ENCODE results near the gene ZNF865. TPM values are rescaled to one million over a fixed set of nuclear protein-coding genes. Genes with fewer than 3 reads are reported as not detected.

The ZNF865 gene
- polyA plus RNA-seq, 1 donor, result 7.6 TPM

GRCh38 chr19:55644842-55645511, 39.5 kb downstream of the ZNF865 start:
- DNase-seq (ENCODE audit: low read depth), result no peak

GRCh38 chr19:55645512-55645881, 40.0 kb downstream of the ZNF865 start:
- no peak for DNase-seq (ENCODE audit: low read depth)

GRCh38 chr19:55646889-55647731, 41.7 kb downstream of the ZNF865 start:
- no peak for DNase-seq (ENCODE audit: low read depth)

GRCh38 chr19:55647732-55648584, 42.5 kb downstream of the ZNF865 start, which contains the start of gene CCDC106:
CCDC106 (plus strand) TSS chr19:55648212; CDS start chr19:55649047, 835 bp downstream.
- DNase-seq (ENCODE audit: low read depth), result no peak

GRCh38 chr19:55648585-55649267, 43.3 kb downstream of the ZNF865 start:
- no peak for DNase-seq (ENCODE audit: low read depth)

GRCh38 chr19:55649268-55650125, 44.0 kb downstream of the ZNF865 start:
- no peak for DNase-seq (ENCODE audit: low read depth)

GRCh38 chr19:55650126-55650557, 44.7 kb downstream of the ZNF865 start:
- DNase-seq (ENCODE audit: low read depth), result no peak

GRCh38 chr19:55650602-55651230, 45.3 kb downstream of the ZNF865 start:
- DNase-seq (ENCODE audit: low read depth), result no peak

- DNase-seq (ENCODE audit: low read depth), result no peak
Observed at GRCh38 chr19:55651236-55651635, 45.8 kb downstream of the ZNF865 start.

- DNase-seq (ENCODE audit: low read depth), result no peak
Observed at GRCh38 chr19:55652311-55653128, 47.1 kb downstream of the ZNF865 start.

GRCh38 chr19:55653651-55654322, 48.3 kb downstream of the ZNF865 start:
- peak; percentile 99 for DNase-seq (ENCODE audit: low read depth)

GRCh38 chr19:55654323-55654867, 48.9 kb downstream of the ZNF865 start:
- peak; percentile 99 for DNase-seq (ENCODE audit: low read depth)

- no peak for DNase-seq (ENCODE audit: low read depth)
Observed at GRCh38 chr19:55654868-55655647, 49.6 kb downstream of the ZNF865 start, which contains the start of gene U2AF2. U2AF2 (plus strand) TSS chr19:55655035; CDS start chr19:55655105, 70 bp downstream.

- no peak for DNase-seq (ENCODE audit: low read depth)
Observed at GRCh38 chr19:55655648-55656040, 50.2 kb downstream of the ZNF865 start.

GRCh38 chr19:55656552-55656951, 51.1 kb downstream of the ZNF865 start:
- DNase-seq (ENCODE audit: low read depth), result no peak

- no peak for DNase-seq (ENCODE audit: low read depth)
Observed at GRCh38 chr19:55656988-55657747, 51.7 kb downstream of the ZNF865 start.
